GM18867 (cell line): ENCODE data around the gene PODNL1.

ENCODE experiments used
- ATAC-seq: cut with Tn5 transposase; IDR thresholded peaks from one replicate; pipeline ENCODE4 v1.9.1; 2021; ENCODE audit warnings: mild to moderate bottlenecking, moderate library complexity; ENCODE audit not compliant: unreplicated experiment

PODNL1 gene

DNA sequence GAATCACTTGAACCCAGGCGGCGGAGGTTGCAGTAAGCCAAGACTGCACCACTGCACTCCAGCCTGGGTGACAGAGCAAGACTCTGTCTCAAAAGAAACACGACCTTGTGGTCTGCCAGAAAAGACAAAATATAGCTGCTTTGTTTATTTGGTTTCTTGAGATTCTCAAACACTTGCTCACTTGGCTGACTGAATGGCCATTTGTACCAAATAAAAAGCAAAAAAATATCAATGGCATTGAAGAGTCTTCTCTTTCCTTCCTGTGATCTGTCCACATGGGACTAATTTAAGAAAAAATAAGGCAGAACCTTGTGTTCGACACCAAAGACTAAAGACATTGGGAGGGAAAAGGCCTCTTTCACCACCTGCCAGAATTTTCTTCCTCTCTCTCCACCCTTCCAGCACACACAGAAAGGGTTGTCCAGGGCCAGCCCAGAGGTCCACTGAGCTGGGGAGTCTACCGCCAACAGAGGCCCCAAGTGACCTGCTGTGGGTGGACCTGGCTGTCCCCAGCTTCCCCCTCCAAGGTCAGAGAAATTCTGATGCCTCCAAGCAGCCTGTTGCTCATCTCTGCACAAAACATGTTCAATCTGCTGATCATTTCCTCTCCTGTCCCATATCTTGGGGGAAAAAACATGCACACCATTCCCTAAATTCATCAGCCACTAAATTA, 38.2 kb downstream of the PODNL1 start:
- no peak for ATAC-seq

DNA sequence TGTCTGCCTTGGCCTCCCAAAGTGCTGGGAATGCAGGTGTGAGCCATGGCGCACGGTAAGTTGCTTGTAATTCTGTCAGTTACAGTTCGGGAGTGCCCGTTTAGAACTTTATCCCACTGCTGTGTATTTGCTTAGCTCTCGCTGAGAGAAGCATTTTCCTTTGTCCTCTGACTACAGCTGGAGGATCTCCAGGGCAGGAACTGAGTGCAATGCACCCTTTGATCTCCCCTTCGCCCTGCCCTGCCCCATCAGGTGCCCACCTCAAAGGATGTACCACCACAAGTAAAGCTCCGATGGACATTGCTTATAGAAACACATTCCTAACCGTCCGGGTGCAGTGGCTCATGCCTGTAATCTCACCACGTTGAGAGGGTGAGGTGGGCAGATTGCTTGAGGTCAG, 38.8 kb downstream of the PODNL1 start:
- ATAC-seq = no peak

DNA sequence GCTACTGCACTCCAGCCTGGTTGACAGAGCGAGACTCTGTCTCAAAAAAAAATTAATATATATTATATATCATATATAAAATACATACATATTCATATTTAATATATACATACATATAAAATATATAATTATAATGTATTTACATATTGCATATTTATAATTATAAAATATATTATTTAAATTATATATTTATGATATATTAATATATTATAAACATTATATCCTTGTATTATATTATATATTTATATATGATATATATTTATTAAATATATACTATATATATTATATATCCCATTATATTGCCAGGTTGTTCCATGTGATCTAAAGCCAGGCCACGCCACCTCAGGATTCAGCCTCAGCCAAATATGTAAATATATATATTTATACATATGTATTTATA, 42.0 kb downstream of the PODNL1 start:
- ATAC-seq = no peak

DNA sequence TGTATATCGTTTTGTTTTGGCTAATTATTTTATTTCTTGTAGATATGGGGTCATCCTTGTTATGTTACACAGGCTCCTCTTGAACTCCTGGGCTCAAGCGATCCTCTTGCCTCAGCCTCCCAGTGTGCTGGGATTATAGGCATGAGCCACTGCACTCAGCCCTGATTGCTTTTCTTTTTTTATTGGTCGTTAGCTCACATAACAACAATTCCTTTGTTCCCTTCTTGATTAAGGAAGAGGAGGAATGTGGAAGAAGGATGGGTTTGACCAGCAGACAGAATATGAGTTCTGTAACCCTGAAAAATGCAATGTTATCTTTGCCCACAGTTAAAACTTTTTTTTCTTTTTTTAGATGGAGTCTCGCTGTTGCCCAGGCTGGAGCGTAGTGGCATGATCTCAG, 43.7 kb downstream of the PODNL1 start:
- ATAC-seq = no peak

DNA sequence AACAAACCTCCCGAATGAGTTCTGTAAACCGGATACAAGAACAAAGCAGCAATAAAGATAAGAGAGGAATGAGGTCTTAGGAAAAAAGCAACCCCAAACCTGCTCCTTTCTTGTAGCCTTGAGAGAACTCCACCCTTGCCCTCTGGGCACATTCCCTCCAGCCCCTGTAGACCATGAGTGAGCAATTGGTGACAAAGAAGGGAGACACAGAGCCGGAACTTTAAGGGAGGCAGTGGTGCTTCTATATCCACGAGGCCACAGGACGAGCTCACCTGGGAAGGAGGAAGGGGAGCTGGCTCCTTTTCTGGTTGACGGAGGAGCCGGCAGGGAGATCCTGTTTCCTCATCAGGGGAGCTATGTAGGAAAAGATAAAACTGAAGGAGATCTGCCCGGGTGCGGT, 45.3 kb downstream of the PODNL1 start:
- no peak for ATAC-seq

DNA sequence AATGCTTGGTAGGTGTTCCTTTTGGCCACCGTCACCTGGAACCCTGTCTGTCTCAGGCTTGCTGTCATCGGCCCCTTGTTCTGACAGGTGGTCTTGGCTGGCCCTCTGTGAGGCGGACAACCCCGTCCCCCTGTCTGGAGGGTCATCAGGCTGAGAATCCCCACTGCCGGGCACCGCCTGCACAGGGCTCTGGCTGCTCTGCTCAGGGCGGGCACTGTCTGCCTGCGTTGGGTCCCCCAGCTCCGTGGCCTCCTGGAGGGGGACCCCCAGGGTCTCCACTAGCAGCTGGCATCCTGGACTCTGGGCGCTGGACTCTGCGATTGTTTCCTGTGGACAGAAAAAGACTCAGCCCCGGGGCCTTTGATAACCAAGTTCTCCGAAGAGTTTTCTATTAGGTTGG, 48.1 kb downstream of the PODNL1 start:
- no peak for ATAC-seq

DNA sequence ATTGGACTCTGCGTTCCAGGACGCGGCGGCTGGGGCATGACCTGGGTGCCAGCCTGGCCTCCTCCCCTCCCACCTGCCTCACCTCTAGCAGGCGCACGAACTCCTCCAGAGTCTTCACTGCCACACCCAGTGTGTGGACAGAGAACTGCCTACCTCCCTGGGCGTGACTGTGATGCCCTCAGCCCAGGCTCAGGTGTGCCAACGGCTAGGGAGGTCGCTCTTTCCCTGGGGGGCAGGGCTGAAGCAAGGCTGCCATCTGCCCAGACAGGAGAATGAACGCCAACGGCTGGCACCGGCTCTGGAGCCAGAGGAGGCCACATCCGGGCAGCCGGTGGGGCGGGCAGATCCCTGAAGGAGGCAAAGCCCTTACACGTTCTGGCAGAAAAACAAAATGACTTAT, 49.9 kb downstream of the PODNL1 start:
- ATAC-seq = no peak

DNA sequence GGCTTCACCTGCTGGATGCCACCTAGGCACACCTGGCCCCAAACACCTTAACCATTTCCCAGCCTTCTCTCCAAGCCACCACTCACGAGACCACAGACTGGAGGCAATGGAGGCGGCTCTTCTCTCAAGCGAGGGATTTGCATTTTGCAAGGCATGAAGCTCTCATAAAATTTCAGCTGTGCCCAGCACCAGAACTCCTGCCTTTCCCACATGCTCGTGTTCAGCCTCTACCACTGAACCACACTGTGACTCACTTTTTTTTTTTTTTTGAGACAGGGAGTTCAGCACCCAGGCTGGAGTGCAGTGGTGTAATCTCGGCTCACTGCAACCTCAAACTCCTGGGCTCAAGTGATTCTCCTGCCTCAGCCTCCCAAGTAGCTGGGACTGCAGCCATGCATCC, 50.7 kb downstream of the PODNL1 start:
- no peak for ATAC-seq

DNA sequence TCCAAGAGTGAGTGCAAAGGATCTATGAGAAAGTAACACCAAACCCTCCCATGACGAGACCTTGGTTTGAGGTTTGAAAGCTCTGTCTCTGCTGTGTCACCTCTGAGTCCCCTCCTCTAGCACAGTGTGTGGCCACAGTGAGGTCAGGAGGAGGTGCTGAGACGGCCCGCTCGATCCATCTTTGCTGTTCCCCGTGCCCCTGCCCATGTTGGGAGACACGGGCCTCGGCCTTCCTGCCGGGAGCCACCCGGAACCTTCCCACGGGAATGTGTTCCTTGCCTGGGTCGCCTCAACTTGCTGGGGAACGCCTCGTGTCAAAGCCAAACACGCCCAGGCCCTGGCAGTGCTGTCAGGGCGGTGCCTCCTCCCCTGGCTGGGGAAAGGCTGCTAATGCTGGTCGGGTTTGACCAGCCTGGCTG, 51.2 kb downstream of the PODNL1 start:
- no peak for ATAC-seq

DNA sequence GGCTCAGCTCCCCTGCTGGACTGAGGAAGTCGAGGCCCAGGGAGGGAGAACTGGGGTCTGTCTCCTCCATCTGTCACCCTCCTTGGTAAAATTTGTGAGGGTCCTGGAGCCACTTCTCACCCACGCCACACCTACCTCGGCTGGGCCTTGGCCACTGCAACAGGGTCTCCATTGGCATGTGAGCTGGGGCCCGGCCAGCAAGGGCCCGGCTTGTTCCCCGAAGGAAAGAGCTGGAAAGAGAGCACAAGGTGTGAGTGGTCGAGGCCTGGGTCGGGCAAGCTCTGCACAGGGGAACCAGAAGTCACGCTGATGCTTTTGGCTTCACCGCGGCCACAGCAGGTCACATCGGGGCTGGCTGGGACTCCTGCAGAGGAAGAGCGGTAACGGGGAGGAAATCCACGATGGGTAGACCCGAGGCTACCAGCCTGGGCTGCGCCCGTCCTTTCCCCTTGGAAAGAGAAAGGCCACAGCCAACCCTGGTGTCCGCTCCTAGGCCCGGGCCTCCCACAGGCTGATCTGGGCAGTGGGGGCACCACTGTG, 52.3 kb downstream of the PODNL1 start:
- no peak for ATAC-seq

DNA sequence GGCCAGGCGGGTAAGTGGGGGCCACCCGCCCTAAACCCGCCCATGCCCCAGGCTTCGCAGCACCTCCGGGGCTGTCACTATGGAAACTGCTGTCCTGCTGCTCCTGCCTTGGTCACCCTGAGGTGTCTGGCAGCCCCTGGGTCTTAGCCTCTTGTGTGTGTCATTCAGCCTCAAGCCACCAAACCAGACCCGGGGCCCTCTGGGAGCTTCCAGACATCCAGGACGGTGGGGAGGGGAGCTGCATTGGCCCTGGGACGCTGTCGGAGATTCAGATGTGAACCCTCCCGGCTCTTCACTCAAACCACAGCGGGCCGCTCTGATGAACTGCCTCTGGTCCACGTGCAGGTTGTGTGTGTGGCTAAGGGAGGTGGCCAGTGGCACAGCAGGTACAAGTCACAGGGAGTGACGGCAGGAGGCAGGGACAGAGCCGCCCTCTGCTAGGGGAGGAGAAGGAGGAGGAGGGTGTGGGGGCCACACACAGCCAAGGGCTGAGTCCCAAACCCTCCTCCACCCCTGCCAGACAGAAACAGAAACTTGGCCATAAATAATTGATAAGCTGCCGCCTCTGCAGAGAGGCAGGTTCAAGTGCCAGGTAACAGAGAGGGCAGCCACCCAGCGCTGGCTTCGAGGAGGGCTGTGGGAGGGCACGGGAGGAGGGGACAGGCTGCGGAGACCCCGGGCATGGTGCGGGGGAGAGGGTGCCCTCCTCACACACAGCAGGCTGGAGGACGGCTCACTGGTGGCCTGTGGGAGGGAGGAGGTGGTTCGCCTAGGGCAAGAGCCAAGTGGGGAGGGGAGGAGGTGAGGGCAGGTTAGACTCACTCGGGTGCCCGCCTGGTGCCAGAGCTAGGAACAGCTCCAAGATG, 53.3 kb downstream of the PODNL1 start:
- no peak for ATAC-seq

DNA sequence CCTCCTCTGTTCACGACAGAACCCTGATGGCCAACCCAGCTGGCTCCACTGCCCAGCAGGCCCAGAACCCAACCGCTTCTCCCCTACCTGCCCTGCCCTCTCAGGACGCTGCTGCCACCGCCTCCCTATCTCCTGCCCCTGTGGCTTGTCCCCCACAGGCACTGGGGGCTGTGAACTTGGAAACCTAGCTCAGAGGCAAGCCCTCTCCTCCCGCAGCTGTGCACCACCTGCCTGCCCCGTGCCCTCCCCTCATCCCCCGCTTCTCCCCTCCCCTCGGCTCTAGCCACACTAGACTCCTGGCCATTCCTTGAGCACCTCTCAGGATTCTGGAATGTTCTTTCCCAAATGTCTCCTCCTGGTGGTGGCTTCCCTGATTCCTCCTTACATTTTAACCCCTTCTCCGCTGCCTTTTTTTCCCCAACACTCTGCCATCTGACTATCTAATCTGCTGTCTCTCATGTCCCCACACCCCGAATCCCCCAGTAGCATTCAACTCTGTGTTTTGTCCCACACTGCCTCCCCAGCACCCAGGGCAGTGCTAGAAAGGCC, 54.6 kb downstream of the PODNL1 start:
- ATAC-seq = no peak

DNA sequence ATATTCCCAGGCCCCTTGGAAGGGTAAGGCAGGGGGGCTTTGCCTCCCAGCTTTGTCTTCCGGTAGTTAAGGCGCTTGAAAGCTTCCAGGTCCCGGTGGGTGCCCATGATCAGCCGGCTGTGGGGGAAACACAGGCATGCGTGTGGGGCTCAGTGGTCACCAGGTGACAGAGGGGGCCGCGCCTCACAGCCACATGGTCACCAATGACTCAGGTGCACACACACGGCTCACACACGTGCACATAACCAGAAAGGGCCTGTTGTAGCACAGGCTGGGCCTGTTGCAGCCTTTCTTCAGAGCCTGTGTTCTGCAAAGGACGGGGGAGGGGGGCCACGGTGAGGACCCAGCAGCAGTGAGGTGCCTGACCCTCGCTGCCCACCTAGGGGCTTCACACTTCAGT, 55.4 kb downstream of the PODNL1 start:
- no peak for ATAC-seq

DNA sequence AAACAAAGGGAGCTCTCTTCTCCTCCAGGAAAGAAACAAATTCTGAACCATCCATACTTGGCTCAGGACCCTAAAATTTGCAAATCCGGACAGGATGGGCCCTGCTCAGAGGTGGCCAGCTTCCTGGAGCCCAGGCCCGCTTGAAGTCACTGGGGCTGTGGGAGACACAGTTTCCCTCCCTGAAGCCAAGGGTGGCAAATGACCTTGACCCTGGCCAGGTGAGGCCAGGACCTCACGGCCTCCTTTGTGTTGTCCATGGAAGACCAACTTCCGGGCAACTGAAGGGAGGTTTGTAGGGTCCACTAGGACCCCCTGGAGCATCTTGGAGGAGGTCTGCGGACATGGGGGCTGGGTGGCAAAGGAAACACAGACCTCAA, 55.8 kb downstream of the PODNL1 start:
- no peak for ATAC-seq

DNA sequence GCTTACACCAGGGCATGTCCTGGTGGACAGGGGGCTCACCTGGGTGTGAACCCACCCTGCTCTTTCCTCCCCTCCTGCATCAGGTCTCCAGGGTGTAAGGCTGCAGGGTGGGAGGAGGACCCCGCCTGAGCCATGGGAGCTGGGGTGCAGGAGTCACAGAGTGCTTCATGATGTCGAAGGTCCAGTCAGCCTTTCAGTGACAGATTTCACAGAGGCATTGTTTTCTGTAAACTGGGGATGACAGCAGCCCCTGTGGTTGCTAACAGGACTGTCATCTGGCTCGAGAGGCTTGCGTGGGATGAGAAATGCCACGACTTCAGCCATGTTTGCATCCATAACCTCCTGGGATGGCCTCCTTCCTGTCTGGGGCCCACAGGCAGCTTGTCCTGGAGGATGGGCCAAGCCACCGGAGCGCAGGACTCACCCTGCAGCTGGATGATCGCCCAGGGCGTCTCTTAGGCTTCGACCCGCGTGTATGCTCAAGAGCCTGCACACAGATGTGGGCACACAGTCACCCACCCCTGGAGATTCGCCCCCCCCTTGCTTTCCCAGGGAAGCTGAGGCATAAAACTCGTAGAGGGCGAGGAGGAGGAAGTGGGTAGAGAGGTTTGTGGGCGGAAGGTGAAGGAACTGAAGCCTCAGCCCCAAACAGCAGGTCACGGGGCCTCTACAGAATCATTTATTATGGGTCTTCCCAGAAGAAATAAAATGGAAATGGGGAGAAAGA, 56.4 kb downstream of the PODNL1 start:
- no peak for ATAC-seq

DNA sequence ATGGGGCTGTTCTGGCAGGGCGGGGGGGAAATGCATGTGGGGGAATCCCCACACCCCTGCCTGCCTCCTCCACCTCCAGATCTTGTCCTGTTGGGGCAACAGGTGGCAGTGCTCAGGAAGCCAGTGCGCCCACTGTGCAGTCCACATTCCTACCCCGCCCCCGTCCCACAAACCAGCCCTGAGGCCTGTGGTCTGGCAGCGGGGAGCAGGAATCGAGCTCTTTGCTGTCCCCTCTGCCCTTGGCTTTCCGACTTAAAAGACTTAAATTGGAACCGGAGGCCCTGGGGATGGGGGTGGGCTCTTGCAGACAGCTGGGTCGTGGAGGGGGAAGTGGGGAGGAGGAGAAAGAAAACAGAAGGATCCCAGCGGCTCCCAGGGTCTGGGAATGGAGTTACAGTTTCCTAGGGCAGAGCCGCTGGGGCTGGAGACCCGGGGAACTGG, 56.9 kb downstream of the PODNL1 start:
- no peak for ATAC-seq
